Sigmoid colon (tissue), 7 donors: ENCODE measurements around the gene ACACA. TPM values are rescaled to one million over a fixed set of nuclear protein-coding genes. Genes with fewer than 3 reads are reported as not detected.
"Not testable (repeated sequence)": the region's sequence is repeated elsewhere in the genome, so short reads cannot be mapped to it uniquely, and the experiment has no call there.

ENCODE experiments used
- DNase-seq: peaks from one replicate; pipeline ENCODE4 v3.0.0-alpha.2; 2019
- H3K27ac ChIP-seq, 4 donors: fragments of 200-600 bp; sonication (generic); one replicate each; pipeline ENCODE4 v1.5.1; 2016 to 2019; ENCODE audit warnings: mild to moderate bottlenecking in 1 of 4
- H3K27me3 ChIP-seq, 3 donors: fragments of 200-600 bp; sonication (generic); one replicate each; pipeline ENCODE4 v1.5.1; 2019; ENCODE audit warnings: mild to moderate bottlenecking in 1 of 3
- H3K36me3 ChIP-seq, 4 donors: fragments of 200-600 bp; sonication (generic); one replicate each; pipeline ENCODE4 v1.5.1; 2016 to 2019
- H3K4me1 ChIP-seq, 4 donors: fragments of 200-600 bp; sonication (generic); one replicate each; pipeline ENCODE4 v1.5.1; 2017 to 2019
- H3K4me3 ChIP-seq, 4 donors: fragments of 200-600 bp; sonication (generic); one replicate each; pipeline ENCODE4 v1.5.1; 2017 to 2019; ENCODE audit warnings: mild to moderate bottlenecking in 2 of 4, moderate library complexity in 1 of 4
- H3K9me3 ChIP-seq, 4 donors: fragments of 200-600 bp in 3 of 4; sonication (generic) in 3 of 4; one replicate each; pipeline versions ENCODE4 v1.5.1 to v1.6.1; 2013 to 2019
- EP300 ChIP-seq, 4 donors: sonication (generic); formaldehyde crosslinking; IDR thresholded peaks; one replicate each; pipeline ENCODE4 v1.6.1; 2017; ENCODE audit warnings: antibody characterized with exemption in 4 of 4
- POLR2A ChIP-seq, 2 donors: fragments of 450-650 bp; IDR thresholded peaks; one replicate each; pipeline ENCODE4 v1.6.1; 2016; ENCODE audit warnings: antibody characterized with exemption in 2 of 2, mild to moderate bottlenecking in 2 of 2, moderate library complexity in 2 of 2
- POLR2AphosphoS5 ChIP-seq, 4 donors: sonication (generic); formaldehyde crosslinking; IDR thresholded peaks; one replicate each; pipeline ENCODE4 v1.6.1; 2017; ENCODE audit warnings: antibody characterized with exemption in 4 of 4
- WGBS, 2 donors: extraction: QIAGEN DNeasy Blood & Tissue Kit; methylation state at CpG; one replicate each; pipeline ENCODE4 v1.1.7; 2013; 5-methylcytosine and 5-hydroxymethylcytosine counted together
- intact Hi-C: fragments of 100-400 bp; cut with DNase I; formaldehyde crosslinking; loops from one replicate; pipeline ENCODE4 v1.15.1; 2023
- polyA plus RNA-seq, 3 donors: library from polyadenylated mRNA; stranded (reverse); fragments of 200-250 nt; gene quantifications; one replicate each; pipeline ENCODE4 v1.2.3, GENCODE V29; 2013
- total RNA-seq, 4 donors: library from RNA; depleted of rRNA; stranded (reverse); fragments of >200 nt; gene quantifications; one replicate each; pipeline ENCODE4 v1.1.0, GENCODE V29; 2016
- TF ChIP-seq, protein P1 (sequence below), 4 experiments: fragments of 450-650 bp in 3 of 4; fragments of 200-600 bp in 1 of 4; IDR thresholded peaks; one replicate each; pipeline ENCODE4 v1.5.1; 2016 to 2019; ENCODE audit warnings: antibody characterized with exemption in 4 of 4, mild to moderate bottlenecking in 3 of 4, moderate library complexity in 2 of 4
- donor health status: healthy with polysubstance abuse.
- donor health status: Bipolar disorder and iron deficiency.
- donor health status: healthy.

The ACACA gene
- total and polyA plus RNA-seq, 7 donors = 10.8 to 38.9 (median 27.6) TPM

GRCh38 chr17:37147301-37147812 is 259.3 kb downstream of the ACACA start:
- TF ChIP-seq POLR2AphosphoS5 (IDR thresholded peaks at IDR 0.05) = no peak
- Histone ChIP-seq H3K27me3 (no peaks in the 10 kb centered on the region), H3K36me3 (peaks cover 0 to 34% (median 2%) of the 10 kb centered on the region in 4 donors), H3K4me1 (no peaks in the 10 kb centered on the region), H3K4me3 (no peak overlapping the region), H3K9me3 (no peaks in the 10 kb centered on the region), H3K27ac (no peak overlapping the region)
- intact Hi-C loops = no loop called here
- 26 to 43% methylated on average over 4 of the region's 4 CpGs for WGBS, 2 donors
- no peak for DNase-seq

GRCh38 chr17:37146086-37147064 is 260.3 kb downstream of the ACACA start:
- Histone ChIP-seq H3K4me3 (no peak overlapping the region), H3K9me3 (no peaks in the 10 kb centered on the region), H3K36me3 (peaks cover 0 to 31% (median 2%) of the 10 kb centered on the region in 4 donors), H3K4me1 (no peaks in the 10 kb centered on the region), H3K27ac (no peak overlapping the region), H3K27me3 (no peaks in the 10 kb centered on the region)
- intact Hi-C loops = no loop called here
- no peak for DNase-seq
- TF ChIP-seq POLR2A (IDR thresholded peaks at IDR 0.05) = no peak
- no peak for TF ChIP-seq EP300 (IDR thresholded peaks at IDR 0.05)
- no peak for TF ChIP-seq POLR2AphosphoS5 (IDR thresholded peaks at IDR 0.05)
- TF ChIP-seq, protein P1, sequence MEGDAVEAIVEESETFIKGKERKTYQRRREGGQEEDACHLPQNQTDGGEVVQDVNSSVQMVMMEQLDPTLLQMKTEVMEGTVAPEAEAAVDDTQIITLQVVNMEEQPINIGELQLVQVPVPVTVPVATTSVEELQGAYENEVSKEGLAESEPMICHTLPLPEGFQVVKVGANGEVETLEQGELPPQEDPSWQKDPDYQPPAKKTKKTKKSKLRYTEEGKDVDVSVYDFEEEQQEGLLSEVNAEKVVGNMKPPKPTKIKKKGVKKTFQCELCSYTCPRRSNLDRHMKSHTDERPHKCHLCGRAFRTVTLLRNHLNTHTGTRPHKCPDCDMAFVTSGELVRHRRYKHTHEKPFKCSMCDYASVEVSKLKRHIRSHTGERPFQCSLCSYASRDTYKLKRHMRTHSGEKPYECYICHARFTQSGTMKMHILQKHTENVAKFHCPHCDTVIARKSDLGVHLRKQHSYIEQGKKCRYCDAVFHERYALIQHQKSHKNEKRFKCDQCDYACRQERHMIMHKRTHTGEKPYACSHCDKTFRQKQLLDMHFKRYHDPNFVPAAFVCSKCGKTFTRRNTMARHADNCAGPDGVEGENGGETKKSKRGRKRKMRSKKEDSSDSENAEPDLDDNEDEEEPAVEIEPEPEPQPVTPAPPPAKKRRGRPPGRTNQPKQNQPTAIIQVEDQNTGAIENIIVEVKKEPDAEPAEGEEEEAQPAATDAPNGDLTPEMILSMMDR (IDR thresholded peaks at IDR 0.05) = no peak
- 75 to 90% methylated on average over 8 of the region's 8 CpGs for WGBS, 2 donors

- intact Hi-C loops = no loop called here
- TF ChIP-seq, protein P1 (IDR thresholded peaks at IDR 0.05) = no peak
- TF ChIP-seq EP300 (IDR thresholded peaks at IDR 0.05) (no peak), POLR2AphosphoS5 (IDR thresholded peaks at IDR 0.05) (no peak), POLR2A (IDR thresholded peaks at IDR 0.05) (no peak)
- H3K27ac ChIP-seq = no peak overlapping the region
- 96 to 98% methylated on average over 7 of the region's 7 CpGs for WGBS, 2 donors
- H3K9me3 ChIP-seq = no peaks in the 10 kb centered on the region
- no peak overlapping the region for H3K4me3 ChIP-seq
- H3K36me3 ChIP-seq = peaks cover 0 to 12% (median 2%) of the 10 kb centered on the region in 4 donors
- H3K27me3 ChIP-seq = no peaks in the 10 kb centered on the region
- DNase-seq = no peak
- H3K4me1 ChIP-seq = no peaks in the 10 kb centered on the region
Observed at GRCh38 chr17:37144075-37144701, 262.4 kb downstream of the ACACA start.

DNA sequence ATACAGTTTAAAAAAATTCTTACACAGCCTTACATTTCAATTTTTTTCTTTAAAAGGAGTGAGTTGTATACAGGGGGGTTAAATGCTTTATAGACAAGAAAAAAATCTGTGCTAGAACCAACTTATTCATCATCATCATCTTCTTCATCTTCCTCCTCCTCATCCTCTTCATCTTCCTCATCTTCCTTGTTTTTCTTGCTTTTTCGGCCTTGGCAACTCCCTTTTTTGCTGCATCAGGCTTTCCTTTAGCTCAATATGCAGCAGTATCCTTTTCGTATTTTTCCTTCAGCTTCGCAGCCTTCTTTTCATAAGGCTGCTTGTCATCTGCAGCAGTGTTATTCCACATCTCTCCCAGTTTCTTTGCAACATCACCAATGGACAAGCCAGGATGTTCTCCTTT is 263.1 kb downstream of the ACACA start:
- intact Hi-C loops, H3K36me3 ChIP-seq, H3K27me3 ChIP-seq, DNase-seq, H3K27ac ChIP-seq, H3K9me3 ChIP-seq, H3K4me3 ChIP-seq, H3K4me1 ChIP-seq: not testable (repeated sequence)
- 98 to 99% methylated on average over 3 of the region's 3 CpGs for WGBS, 2 donors

DNA sequence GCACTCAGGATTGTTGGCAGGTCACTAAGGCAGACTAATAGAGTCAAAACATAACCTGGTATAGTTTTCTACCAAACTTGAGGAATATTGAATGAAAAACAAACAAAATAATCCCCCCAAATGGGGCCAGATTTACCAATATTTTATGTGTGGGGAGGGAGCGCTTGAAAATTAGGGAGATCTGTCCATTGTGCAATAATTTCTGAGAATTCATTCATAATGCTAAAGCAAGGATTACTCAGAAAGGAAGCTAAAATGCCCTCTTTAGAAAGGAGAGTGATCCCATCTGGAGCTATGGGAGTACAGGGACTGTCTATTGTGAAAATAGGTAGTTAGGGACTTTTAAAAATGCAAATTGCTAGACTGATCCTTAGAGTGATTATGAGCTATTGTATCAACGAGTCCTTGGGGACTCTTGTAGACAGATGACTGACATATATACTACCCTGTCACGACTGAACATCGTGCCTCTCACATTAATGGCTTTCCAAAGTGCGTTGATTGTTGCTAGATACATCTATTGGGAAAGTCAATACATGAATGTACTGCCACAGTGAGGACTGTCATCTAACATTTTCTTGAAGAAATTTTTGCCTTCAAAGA is 264.2 kb downstream of the ACACA start:
- no peaks in the 10 kb centered on the region for H3K4me1 ChIP-seq
- intact Hi-C loops = no loop called here
- DNase-seq = no peak
- H3K9me3 ChIP-seq = no peaks in the 10 kb centered on the region
- no peak for TF ChIP-seq POLR2A (IDR thresholded peaks at IDR 0.05)
- TF ChIP-seq, protein P1 (IDR thresholded peaks at IDR 0.05) = no peak
- no peak for TF ChIP-seq EP300 (IDR thresholded peaks at IDR 0.05)
- TF ChIP-seq POLR2AphosphoS5 (IDR thresholded peaks at IDR 0.05) = no peak
- no peak overlapping the region for H3K4me3 ChIP-seq
- WGBS, 2 donors = 93 to 94% methylated on average over 5 of the region's 5 CpGs
- no peak overlapping the region for H3K27ac ChIP-seq
- H3K27me3 ChIP-seq = no peaks in the 10 kb centered on the region
- peaks cover 0 to 8% (median 2%) of the 10 kb centered on the region in 4 donors for H3K36me3 ChIP-seq
